Measurements from ENCODE around the gene NUDC. TPM values are rescaled to one million over a fixed set of nuclear protein-coding genes. Genes with fewer than 3 reads are reported as not detected.
"Not testable (repeated sequence)": the region's sequence is repeated elsewhere in the genome, so short reads cannot be mapped to it uniquely, and the experiment has no call there.

The NUDC gene
- total RNA-seq, 1 donor from 2014 or later = 16.9 TPM

GRCh38 chr1:26989403-26990109, 68.0 kb downstream of the NUDC start:
- DNase-seq (ENCODE audit: low read depth in 2 of 2) = not testable (repeated sequence)

DNA sequence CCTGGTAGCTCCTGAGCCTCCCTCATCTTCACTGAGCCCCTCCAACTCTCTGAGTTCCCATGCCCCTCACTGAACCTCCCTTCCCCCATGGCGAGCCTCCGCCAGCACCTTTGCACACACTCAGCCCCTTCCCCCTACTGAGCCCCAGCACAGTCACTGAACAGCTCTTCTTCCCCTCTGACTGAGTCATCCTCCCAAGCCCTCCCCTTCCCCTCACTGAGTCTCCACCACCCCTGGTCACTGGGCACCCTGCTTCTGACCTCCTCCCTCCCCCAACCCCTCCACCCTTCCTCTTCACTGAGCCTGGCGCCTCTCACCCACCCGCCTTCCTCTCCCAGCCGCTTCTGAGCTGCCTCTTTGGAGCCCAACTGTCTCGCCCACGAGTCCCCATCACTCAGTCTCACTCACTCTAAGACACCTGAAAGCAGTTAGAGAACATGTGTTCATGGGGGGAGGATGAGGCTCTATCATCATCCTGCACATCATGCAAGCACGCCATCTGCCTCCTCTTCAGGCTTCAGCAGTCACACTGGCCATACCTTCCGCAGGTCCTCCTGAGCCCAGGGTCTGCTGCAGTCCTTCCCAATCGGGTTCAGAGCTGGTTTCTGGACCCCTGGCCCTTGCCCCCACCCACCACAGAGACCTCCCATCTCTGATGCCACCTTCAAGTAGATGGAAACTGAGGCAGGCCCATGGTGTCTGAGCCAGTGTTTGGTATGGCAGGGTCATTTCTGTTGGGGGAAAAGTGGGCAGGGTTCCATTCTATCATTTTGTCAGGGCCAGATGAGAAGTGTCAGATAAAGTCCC, 70.0 kb downstream of the NUDC start:
- peak in 1 of 2 donors; percentile 63 for DNase-seq (ENCODE audit: low read depth in 2 of 2)

GRCh38 chr1:26993237-26994019, 71.9 kb downstream of the NUDC start, which contains the start of gene TRNP1:
TSS of gene TRNP1 (plus strand) at chr1:26993692. CDS start at chr1:26993787, 95 bp downstream.
- DNase-seq (ENCODE audit: low read depth in 2 of 2) = peak in 1 of 2 donors; percentile 78

DNA sequence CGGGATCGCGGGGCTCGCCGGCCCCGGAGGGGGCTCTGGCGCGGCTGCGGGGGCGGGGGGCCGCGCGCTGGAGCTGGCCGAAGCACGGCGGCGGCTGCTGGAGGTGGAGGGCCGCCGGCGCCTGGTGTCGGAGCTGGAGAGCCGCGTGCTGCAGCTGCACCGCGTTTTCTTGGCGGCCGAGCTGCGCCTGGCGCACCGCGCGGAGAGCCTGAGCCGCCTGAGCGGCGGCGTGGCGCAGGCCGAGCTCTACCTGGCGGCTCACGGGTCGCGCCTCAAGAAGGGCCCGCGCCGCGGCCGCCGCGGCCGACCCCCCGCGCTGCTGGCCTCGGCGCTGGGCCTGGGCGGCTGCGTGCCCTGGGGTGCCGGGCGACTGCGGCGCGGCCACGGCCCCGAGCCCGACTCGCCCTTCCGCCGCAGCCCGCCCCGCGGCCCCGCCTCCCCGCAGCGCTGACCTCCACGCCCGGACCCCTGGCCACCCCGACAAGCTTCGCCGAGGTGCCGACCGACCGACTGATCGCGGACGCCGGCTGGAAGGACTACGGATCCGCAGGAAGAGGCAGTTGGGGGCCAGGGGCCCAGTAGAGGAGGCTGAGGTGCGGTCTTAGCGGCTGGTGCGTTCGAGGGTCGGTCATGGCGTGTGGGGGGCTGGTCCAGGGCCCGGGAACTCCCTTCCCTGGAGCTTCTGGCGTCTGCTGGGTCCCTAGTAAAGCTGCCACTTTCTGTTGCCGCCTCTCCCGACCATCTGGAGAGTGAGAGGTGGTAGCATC, 72.7 kb downstream of the NUDC start:
- DNase-seq (ENCODE audit: low read depth in 2 of 2) = no peak

DNA sequence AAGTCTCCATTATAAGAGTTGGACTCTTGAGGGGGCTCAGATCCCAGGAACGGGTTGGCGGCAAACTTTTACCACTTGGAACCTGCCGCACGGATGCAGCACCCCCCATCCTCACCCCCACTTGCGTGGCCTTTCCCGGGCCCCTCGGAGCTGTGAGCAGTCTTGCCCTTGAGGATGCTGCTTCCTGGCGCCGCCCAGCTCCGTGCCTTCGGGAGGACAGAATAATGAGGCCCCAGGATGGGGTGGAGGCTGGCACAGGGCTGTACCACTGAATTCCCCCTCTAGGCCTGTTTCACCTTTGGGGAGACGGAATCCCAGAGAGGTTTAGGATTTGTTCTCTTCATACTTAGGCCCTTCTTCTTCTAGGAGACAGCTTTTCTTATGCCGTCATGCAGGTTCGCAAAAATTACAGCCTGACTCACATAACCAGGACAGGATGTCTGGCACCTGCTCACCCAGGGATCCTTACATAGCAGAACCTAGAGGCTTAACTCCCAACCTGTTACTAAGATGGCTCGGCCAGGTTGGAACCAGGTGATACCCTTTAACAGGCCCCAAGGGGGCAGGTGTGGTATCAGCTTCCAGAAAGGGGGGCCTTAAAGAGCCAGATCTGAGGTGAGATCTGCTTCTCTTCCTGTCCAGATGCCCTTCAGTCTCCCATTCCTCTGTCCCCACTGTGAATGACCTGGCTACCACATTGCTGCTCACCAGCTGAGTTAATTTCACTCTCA, 73.4 kb downstream of the NUDC start:
- DNase-seq (ENCODE audit: low read depth in 2 of 2) = no peak

DNA sequence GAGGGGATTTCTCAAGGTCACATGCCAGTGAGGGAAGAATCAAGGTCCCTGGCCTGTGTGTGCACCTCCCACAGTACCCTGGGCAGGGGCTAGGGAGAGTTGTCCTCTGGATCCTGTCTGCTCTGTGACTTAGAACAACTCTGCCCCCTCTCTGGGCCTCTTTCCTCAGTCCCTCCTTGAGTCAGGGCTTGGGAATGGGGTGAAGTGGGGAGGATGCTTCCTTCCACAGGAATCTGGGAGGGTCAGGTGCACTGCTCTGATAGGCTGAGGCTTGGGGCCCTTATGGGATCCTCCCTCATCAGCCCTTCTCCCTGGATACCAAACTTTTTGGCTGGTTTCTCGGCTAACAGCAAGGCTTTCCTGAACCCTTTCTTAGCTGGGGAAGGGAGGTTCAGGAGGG, 74.5 kb downstream of the NUDC start:
- DNase-seq (ENCODE audit: low read depth in 2 of 2) = no peak

Other genes with a start within 250 kb of the NUDC start
- gene ARID1A, start 225.7 kb upstream of the NUDC start, total RNA-seq = 7.3 and 15.2 TPM in 2 replicates
- 6.2 and 7.2 TPM in 2 replicates for gene PIGV, start 133.8 kb upstream of the NUDC start, total RNA-seq
- gene ZDHHC18, start 95.1 kb upstream of the NUDC start, total RNA-seq = 3.6 and 7.1 TPM in 2 replicates
- 0.13 TPM in 1 of 2 replicates, not detected in the other for gene SFN, start 58.6 kb upstream of the NUDC start, total RNA-seq
- 6.8 and 11.1 TPM in 2 replicates for gene GPN2, start 31.5 kb upstream of the NUDC start, total RNA-seq
- 8.2 and 10.1 TPM in 2 replicates for gene GPATCH3, start 21.3 kb upstream of the NUDC start, total RNA-seq
- gene NR0B2, start 7.8 kb upstream of the NUDC start, total RNA-seq = not detected in 2 replicates
- gene KDF1, start 38.7 kb downstream of the NUDC start, total RNA-seq = not detected in 2 replicates
- 1.4 and 3.1 TPM in 2 replicates for gene TRNP1, start 71.9 kb downstream of the NUDC start, total RNA-seq
- under 0.01 and 0.26 TPM in 2 replicates for gene TENT5B, start 91.1 kb downstream of the NUDC start, total RNA-seq
- 3.9 and 6.8 TPM in 2 replicates for gene SLC9A1, start 233.4 kb downstream of the NUDC start, total RNA-seq